NCI-H345 (cell line): ENCODE measurements around the gene ACTL6B.

Experiments
- DNase-seq: peaks from one replicate; lab custom pipeline; 2025; lab: John Stamatoyannopoulos, UW

Gene ACTL6B

GRCh38 chr7:100627238-100627549 is 29.1 kb downstream of the ACTL6B start:
- no peak for DNase-seq

DNA sequence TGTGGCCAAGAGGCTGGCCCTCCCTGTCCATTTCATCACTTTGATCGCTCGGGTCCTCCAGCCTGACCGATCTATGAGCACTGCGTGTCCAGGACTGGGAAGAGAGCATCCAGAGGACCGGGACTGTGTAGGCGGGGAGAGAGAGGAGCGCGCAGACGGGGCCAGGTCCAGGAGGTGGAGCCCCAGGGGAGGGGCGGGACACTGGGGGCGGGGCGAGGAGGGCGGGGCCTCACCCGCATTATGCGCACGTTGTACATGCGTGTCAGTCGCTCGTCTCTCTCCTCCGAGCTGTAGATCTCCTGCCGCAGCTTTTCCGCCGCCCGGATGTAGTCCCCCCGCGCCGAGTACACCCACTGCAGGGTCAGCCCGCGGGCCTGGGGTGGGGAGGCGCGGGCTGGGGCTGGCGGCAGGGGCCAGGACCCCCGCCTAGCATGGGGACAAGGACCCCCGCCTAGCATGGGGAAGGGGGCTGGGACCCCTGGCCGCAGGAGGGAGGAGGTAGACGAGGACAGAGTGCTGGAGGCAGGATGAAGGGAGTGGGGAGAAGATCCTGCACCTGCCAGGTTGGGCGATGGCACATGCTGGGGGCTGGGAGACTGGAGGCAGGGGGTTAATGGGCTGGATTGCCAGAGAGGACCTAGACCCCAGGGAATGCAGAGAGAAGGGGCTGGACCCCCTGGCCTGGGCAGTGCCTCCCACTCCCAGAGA is 29.6 kb downstream of the ACTL6B start:
- peak; percentile 80 for DNase-seq

GRCh38 chr7:100626055-100626454 is 30.2 kb downstream of the ACTL6B start:
- DNase-seq = no peak

- no peak for DNase-seq
Measured at GRCh38 chr7:100623951-100624824, 32.1 kb downstream of the ACTL6B start.

DNA sequence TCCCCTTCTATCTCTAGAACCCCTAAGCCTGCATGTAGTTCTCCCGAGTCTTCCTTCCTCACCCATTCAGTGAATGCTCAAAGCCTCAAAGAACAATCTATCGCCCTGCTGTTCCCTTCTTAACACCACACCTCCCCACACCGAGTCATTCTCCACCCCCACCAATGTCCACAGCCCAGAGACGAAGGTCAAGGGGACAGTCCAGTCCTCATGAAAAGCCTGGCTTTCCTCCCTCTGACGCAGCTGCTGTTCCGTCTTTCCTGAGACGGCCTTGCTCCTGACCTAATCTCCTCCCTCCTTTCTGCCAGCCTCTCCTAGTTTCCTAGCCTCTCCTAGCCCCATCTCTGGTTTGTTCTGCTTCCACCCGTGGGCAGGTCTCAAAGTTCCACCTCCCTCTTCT is 34.7 kb downstream of the ACTL6B start:
- no peak for DNase-seq

DNA sequence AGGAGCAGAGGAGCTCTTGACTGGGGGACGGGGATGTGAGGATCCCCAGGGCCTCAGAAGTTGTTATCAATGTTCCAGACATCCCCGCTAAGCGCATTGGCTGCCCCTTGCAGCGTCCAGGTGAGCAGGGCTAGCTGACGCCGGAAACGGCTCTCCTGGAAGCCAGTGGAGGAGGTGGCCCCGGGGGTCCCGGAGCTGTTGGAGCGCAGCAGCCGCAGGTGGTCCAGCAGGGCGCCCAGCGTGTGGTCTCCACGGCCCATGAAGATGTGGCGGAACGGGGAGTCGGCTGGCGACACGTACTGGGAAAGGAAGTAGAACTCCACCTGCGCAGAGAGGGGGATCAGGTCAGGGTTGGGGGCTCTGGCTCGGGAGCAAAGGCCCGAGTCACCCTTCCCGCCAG is 35.4 kb downstream of the ACTL6B start:
- no peak for DNase-seq

DNA sequence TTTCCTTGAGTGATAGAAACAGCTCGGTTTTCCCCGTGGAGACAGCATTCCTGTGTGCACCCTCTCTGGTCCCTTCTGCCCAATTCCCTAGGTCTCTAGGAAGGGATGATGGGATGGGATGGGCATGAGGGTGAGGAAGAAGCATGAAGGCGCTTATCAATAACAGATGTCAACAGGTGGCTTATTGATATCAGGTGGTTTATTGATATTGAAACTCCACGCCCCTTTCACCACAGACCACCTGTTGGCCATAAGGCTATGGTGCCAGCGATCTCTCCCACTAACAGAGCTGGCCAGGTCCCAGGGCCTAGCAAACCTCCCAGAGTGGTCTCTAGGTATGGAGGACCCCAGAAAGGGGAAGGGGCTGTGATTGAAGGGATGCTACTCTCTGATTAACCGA is 36.0 kb downstream of the ACTL6B start:
- DNase-seq = no peak

GRCh38 chr7:100614308-100614861 is 41.9 kb downstream of the ACTL6B start:
- no peak for DNase-seq

- no peak for DNase-seq
Measured at GRCh38 chr7:100613412-100614175, 42.7 kb downstream of the ACTL6B start.

DNA sequence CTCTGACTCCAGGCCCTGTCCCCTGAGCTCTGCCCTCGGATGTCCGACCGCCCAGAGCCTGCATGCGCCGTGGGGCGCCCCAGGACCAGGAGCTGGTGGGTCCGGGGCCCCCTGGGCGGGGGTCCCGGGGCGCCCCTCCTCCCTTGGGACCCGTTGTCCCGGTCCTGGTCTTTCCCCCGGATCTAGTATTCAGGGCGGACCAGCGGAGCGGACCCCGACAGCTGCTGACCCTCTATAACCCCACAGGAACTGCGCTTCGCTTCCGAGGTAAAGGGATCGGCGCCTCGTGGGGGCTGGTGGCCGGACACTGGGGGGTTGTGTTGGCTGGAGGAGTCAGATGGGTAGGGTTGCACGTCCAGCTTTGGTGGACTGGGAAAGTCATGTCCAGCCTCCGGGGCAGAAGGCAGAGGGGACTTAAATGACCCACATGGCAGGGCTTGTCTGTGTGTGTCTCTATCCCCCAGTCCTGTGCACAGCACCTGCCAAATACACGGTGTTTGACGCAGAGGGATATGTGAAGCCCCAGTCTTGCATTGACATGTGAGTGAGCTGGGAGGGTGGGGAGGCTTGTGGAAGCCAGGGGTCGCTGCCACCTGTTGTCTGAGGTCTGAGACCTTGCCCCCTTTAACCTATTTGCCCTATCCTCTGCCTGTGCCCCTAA is 43.4 kb downstream of the ACTL6B start:
- DNase-seq = no peak

DNA sequence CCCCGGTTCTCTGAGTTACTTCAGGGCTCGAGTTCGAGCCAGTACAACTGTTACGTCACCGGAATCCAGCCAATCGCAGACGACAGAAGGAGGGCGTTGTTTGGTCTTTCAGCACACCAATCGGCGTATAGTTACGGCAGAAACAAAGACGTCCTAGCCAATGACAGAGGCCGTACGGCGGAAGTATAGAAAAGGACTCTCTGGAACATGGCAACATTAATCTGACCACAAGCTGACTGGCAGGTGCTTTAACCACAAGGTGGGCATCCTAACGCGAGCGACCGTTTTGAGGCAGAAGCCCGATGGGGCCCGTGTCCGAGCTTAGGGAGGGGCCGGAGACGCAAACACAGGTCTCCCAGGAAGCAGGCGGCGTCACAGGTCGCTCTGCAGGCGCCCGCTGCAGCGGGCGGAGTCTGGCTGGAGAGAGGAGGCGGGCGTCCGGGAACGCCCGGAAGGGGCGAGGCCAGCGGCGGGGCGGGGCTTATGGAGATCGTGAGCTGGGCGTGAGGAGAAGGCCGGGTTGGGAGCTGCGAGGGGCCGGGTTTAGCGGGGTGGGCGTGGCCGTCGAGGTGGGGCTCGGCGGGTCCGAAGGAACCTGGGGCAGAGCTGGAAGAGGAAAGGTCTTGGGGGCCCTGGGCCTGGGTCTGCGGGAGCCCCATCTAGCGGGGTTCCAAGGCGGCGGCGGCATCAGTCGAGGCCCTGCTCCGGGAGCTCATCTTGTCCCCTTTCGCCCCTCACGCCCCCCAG is 44.1 kb downstream of the ACTL6B start, which contains the start of gene MOSPD3:
MOSPD3 (plus strand) TSS at position 558 of the 747 bp plus-strand sequence. CDS start 252 bp downstream, outside the sequence.
- peak; percentile 99 for DNase-seq

DNA sequence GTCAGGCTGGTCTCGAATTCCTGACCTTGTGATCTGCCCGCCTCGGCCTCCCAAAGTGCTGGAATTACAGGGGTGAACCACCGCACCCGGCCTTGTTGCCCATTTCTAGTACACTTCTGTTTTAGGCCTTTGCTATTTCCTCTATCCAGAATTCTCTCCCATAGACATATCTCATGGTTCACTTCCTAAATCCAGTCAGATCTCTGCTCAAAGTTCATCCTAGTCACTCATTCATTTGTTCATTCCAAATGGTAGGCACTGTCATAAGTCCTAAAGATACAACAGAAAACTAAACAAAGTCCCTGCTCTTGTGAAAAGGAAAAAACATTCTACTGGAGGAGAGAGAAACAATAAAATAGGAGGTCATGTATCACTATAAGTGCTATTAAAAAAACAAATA is 46.3 kb downstream of the ACTL6B start:
- no peak for DNase-seq

- no peak for DNase-seq
Measured at GRCh38 chr7:100607111-100607510, 49.1 kb downstream of the ACTL6B start.

DNA sequence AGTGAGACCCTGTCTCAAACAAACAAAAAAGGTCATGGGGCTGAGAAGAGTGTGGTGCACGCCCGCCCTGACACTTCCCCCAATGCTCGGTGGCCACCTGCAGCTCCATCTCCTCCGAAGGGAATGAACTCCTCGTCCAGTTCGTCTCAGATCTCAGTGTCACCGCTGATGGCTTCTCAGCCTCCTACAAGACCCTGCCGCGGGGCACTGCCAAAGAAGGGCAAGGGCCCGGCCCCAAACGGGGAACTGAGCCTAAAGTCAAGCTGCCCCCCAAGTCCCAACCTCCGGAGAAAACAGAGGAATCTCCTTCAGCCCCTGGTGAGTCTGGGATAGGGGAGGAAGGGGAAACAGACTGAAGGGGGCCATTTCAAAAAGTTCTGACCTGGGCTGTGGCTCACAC is 49.9 kb downstream of the ACTL6B start:
- no peak for DNase-seq

GRCh38 chr7:100604976-100605911 is 51.0 kb downstream of the ACTL6B start:
- no peak for DNase-seq

GRCh38 chr7:100604028-100604975 is 51.9 kb downstream of the ACTL6B start:
- DNase-seq = peak; percentile 66

- no peak for DNase-seq
Measured at GRCh38 chr7:100603726-100604027, 52.6 kb downstream of the ACTL6B start.

DNA sequence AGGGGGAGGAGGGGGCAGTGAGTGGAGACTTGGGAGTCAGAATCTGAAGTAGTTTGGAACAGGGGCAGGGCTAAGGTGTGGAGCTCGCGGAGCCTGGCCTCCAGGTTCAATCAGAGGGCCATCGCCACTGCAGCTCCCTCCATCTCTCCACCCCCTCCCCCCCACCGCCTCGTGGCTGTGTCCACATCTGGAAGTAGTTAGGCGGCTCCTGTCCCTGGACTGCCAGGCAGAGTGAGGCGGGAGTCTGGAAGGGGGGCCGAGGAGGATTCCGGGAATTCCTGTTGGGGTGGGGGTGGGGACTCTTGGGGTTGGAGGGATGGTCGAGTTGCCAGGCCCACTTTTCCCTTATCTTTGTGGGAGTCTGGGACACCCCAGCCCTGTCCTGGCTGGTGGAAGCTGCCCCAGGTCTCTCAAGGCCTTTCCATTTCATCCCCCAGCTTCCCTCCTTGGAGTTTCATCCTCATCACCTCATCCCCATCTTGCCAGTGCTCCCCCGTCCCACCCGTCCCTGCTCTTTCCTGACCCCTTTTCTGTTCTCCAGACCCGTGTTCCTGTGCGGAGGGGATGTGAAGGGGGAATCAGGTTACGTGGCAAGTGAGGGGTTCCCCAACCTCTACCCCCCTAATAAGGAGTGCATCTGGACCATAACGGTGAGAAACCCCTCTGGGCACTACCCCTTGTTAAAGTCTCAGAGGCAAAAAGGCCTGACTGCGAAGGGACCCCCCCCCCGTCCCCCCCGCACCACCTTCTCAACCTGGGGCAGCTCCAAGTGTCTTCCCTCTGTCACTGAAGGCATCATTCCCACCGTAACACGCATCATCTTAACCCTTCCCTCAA is 53.1 kb downstream of the ACTL6B start:
- DNase-seq = no peak
